Astrocyte (in vitro differentiated cells and primary cell): ENCODE measurements around the gene FADS6. TPM values are rescaled to one million over a fixed set of nuclear protein-coding genes. Genes with fewer than 3 reads are reported as not detected.
"Not testable (repeated sequence)": the region's sequence is repeated elsewhere in the genome, so short reads cannot be mapped to it uniquely, and the experiment has no call there.

Experiments used
- DNase-seq: peaks from one replicate; pipeline ENCODE4 v3.0.0-alpha.2; 2010; ENCODE audit warnings: low read depth
- FAIRE-seq: peaks from 2 replicates; lab custom pipeline; 2011; peaks lifted over from hg19 to GRCh38; lab: Jason Lieb, UNC
- H2AFZ ChIP-seq: 2 replicates; pipeline ENCODE4 v1.6.0; 2012; ENCODE audit warnings: low read depth, low read length, inconsistent platforms
- H3K27ac ChIP-seq: 2 replicates; pipeline ENCODE4 v1.5.1; 2011; ENCODE audit warnings: low read depth, low read length, inconsistent platforms
- H3K27me3 ChIP-seq: 2 replicates; pipeline ENCODE4 v1.6.0; 2011; ENCODE audit warnings: low read length, inconsistent platforms; ENCODE audit not compliant: insufficient read depth
- H3K36me3 ChIP-seq: 2 replicates; pipeline ENCODE4 v1.5.1; 2011; ENCODE audit warnings: low read length, inconsistent platforms; ENCODE audit not compliant: insufficient read depth
- H3K4me1 ChIP-seq: 2 replicates; pipeline ENCODE4 v1.5.1; 2011; ENCODE audit warnings: low read length, inconsistent platforms; ENCODE audit not compliant: insufficient read depth
- H3K4me2 ChIP-seq: 2 replicates; pipeline ENCODE4 v1.6.0; 2012; ENCODE audit warnings: low read length, inconsistent platforms
- H3K4me3 ChIP-seq: 2 replicates; pipeline ENCODE4 v1.5.1; 2011; ENCODE audit warnings: low read depth, mild to moderate bottlenecking, low read length, inconsistent platforms; ENCODE audit not compliant: insufficient read depth
- H3K79me2 ChIP-seq: 2 replicates; pipeline ENCODE4 v1.6.0; 2012; ENCODE audit warnings: mild to moderate bottlenecking, low read length, inconsistent platforms; ENCODE audit not compliant: insufficient read depth
- H3K9ac ChIP-seq: 2 replicates; pipeline ENCODE4 v1.6.0; 2012; ENCODE audit warnings: mild to moderate bottlenecking, low read length, inconsistent platforms
- H3K9me3 ChIP-seq: 2 replicates; pipeline ENCODE4 v1.5.1; 2012; ENCODE audit warnings: low read depth, mild to moderate bottlenecking, low read length, inconsistent platforms; ENCODE audit not compliant: insufficient read depth
- H4K20me1 ChIP-seq: 2 replicates; pipeline ENCODE4 v1.6.0; 2012; ENCODE audit warnings: low read length, inconsistent platforms; ENCODE audit not compliant: insufficient read depth
- H3K27ac Mint-ChIP-seq: one replicate; pipeline ENCODE4 v1.8.0; 2021; ENCODE audit warnings: mild to moderate bottlenecking, mixed read lengths; ENCODE audit not compliant: unreplicated experiment
- H3K27me3 Mint-ChIP-seq: one replicate; pipeline ENCODE4 v1.8.0; 2021; ENCODE audit warnings: low read depth, mixed read lengths; ENCODE audit not compliant: unreplicated experiment
- H3K36me3 Mint-ChIP-seq: one replicate; pipeline ENCODE4 v1.8.0; 2021; ENCODE audit warnings: low read depth, mixed read lengths; ENCODE audit not compliant: unreplicated experiment
- H3K4me1 Mint-ChIP-seq: one replicate; pipeline ENCODE4 v1.8.0; 2021; ENCODE audit warnings: low read depth, mixed read lengths; ENCODE audit not compliant: unreplicated experiment
- H3K4me3 Mint-ChIP-seq: one replicate; pipeline ENCODE4 v1.8.0; 2021; ENCODE audit warnings: mild to moderate bottlenecking, moderate library complexity, mixed read lengths; ENCODE audit not compliant: unreplicated experiment
- H3K9me3 Mint-ChIP-seq: one replicate; pipeline ENCODE4 v1.8.0; 2021; ENCODE audit warnings: mild to moderate bottlenecking, mixed read lengths; ENCODE audit not compliant: unreplicated experiment
- CTCF ChIP-seq: IDR thresholded peaks from 2 replicates; pipeline ENCODE4 v1.5.1; 2011; ENCODE audit warnings: low read depth, mild to moderate bottlenecking, inconsistent platforms, low read length, moderate library complexity; ENCODE audit not compliant: insufficient read depth
- EZH2 ChIP-seq: IDR thresholded peaks from 2 replicates; pipeline ENCODE4 v1.6.1; 2012; ENCODE audit warnings: mild to moderate bottlenecking, low read length, inconsistent platforms; ENCODE audit not compliant: insufficient read depth
- total RNA-seq: library from RNA; stranded (reverse); gene quantifications from 2 replicates; pipeline ENCODE4 v1.2.1, GENCODE V29; 2021

Gene FADS6
- total RNA-seq, 1 donor from 2014 or later: not detected

- H3K27ac ChIP-seq: no peak overlapping the region
- DNase-seq: no peak
- peak overlapping the region; percentile 100 for H3K4me2 ChIP-seq
- no peak for FAIRE-seq
- peaks cover 24% of the 10 kb centered on the region for H4K20me1 ChIP-seq
- no peaks in the 10 kb centered on the region for H3K9me3 ChIP-seq
- H2AFZ ChIP-seq: no peak overlapping the region
- H3K4me1 Mint-ChIP-seq: peaks cover 14% of the 10 kb centered on the region
- H3K9me3 Mint-ChIP-seq: no peaks in the 10 kb centered on the region
- peaks cover 12% of the 10 kb centered on the region for H3K36me3 Mint-ChIP-seq
- H3K36me3 ChIP-seq: no peaks in the 10 kb centered on the region
- peaks cover 9% of the 10 kb centered on the region for H3K79me2 ChIP-seq
- no peaks in the 10 kb centered on the region for H3K27me3 Mint-ChIP-seq
- no peak overlapping the region for H3K9ac ChIP-seq
- no peaks in the 10 kb centered on the region for H3K27me3 ChIP-seq
- peak overlapping the region; percentile 76 for H3K4me3 ChIP-seq
- no peak overlapping the region for H3K27ac Mint-ChIP-seq
- H3K4me1 ChIP-seq: peaks cover 16% of the 10 kb centered on the region
- TF ChIP-seq CTCF (no peak), EZH2 (no peak)
- peak overlapping the region; percentile 94 for H3K4me3 Mint-ChIP-seq
Measured at GRCh38 chr17:74871356-74872076, 21.9 kb downstream of the FADS6 start.

- Mint-ChIP-seq H3K27me3 (no peaks in the 10 kb centered on the region), H3K4me1 (peaks cover 14% of the 10 kb centered on the region), H3K4me3 (peak overlapping the region; percentile 94), H3K36me3 (peaks cover 12% of the 10 kb centered on the region), H3K9me3 (no peaks in the 10 kb centered on the region), H3K27ac (no peak overlapping the region)
- Histone ChIP-seq H3K36me3 (no peaks in the 10 kb centered on the region), H3K9ac (no peak overlapping the region), H3K27ac (no peak overlapping the region), H3K79me2 (peaks cover 9% of the 10 kb centered on the region), H3K9me3 (no peaks in the 10 kb centered on the region), H3K27me3 (no peaks in the 10 kb centered on the region), H3K4me3 (no peak overlapping the region), H3K4me2 (no peak overlapping the region), H3K4me1 (peaks cover 16% of the 10 kb centered on the region), H4K20me1 (peaks cover 27% of the 10 kb centered on the region), H2AFZ (no peak overlapping the region)
- no peak for FAIRE-seq
- peak; percentile 42 for DNase-seq
- TF ChIP-seq EZH2 (no peak), CTCF (no peak)
Measured at GRCh38 chr17:74870512-74870911, 22.9 kb downstream of the FADS6 start.

DNA sequence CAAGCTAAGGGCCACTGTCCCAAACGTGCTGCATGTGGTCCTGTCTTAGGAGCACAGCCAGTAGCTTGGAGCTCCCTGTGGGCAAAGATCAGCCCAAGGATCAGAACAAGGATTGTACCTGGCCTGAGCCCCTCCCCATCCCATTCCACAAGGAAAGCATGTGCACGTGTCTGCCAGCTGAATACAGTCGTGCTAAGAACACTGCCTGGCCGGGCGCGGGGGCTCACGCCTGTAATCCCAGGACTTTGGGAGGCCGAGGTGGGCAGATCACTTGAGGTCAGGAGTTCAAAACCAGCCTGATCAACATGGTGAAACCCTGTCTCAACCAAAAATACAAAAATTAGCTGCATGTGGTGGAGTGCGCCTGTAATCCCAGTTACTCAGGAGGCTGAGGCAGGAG lies 23.4 kb downstream of the FADS6 start:
- Mint-ChIP-seq H3K4me1 (peaks cover 14% of the 10 kb centered on the region), H3K36me3 (peaks cover 14% of the 10 kb centered on the region), H3K4me3 (peak overlapping the region; percentile 54)
- not testable (repeated sequence) for H3K79me2 ChIP-seq, H3K27me3 Mint-ChIP-seq, H3K27me3 ChIP-seq, FAIRE-seq, H3K4me2 ChIP-seq, DNase-seq, H3K27ac Mint-ChIP-seq, H2AFZ ChIP-seq, H3K4me3 ChIP-seq, H3K9ac ChIP-seq, H3K36me3 ChIP-seq, H3K27ac ChIP-seq, H3K9me3 ChIP-seq, H3K9me3 Mint-ChIP-seq
- Histone ChIP-seq H4K20me1 (peaks cover 32% of the 10 kb centered on the region), H3K4me1 (peaks cover 16% of the 10 kb centered on the region)
